H1 (cell line): ENCODE measurements around the gene TCEA2.
A peak's percentile ranks its signal among the peaks of the same experiment; 100 is the strongest.

ENCODE experiments used
- CEBPB ChIP-seq: IDR thresholded peaks from 2 replicates; pipeline ENCODE4 v1.6.1; 2012; ENCODE audit warnings: low read depth, low read length
- EP300 ChIP-seq, 2 experiments: IDR thresholded peaks; 1 replicate in 1 of 2; 2 replicates in 1 of 2; pipeline ENCODE4 v1.6.1; 2011 to 2012; ENCODE audit warnings: low read depth in 2 of 2, low read length in 2 of 2, mild to moderate bottlenecking in 2 of 2, borderline replicate concordance in 1 of 2, inconsistent platforms in 1 of 2, moderate library complexity in 1 of 2
- EZH2 ChIP-seq: fragments of 200-600 bp; sonication (generic); IDR thresholded peaks from 2 replicates; pipeline ENCODE4 v1.7.1; 2012; ENCODE audit warnings: low read depth, mild to moderate bottlenecking, moderate library complexity, low read length, inconsistent platforms; ENCODE audit not compliant: severe bottlenecking
- FOSL1 ChIP-seq: IDR thresholded peaks from 2 replicates; pipeline ENCODE4 v1.6.1; 2011; ENCODE audit warnings: mild to moderate bottlenecking, low read depth, low read length, moderate library complexity; ENCODE audit not compliant: insufficient read depth
- GABPA ChIP-seq: IDR thresholded peaks from 2 replicates; pipeline ENCODE4 v1.6.1; 2011; ENCODE audit warnings: mild to moderate bottlenecking, low read length, moderate library complexity, borderline replicate concordance; ENCODE audit not compliant: insufficient read depth
- HDAC2 ChIP-seq, 2 experiments: fragments of 300-600 bp in 1 of 2; sonication (generic) in 1 of 2; IDR thresholded peaks; 2 replicates each; pipeline ENCODE4 v1.6.1; 2011 to 2012; ENCODE audit warnings: low read depth in 2 of 2, low read length in 2 of 2, mild to moderate bottlenecking in 2 of 2, moderate library complexity in 2 of 2, borderline replicate concordance in 1 of 2, inconsistent platforms in 1 of 2
- KDM5A ChIP-seq: fragments of 200-600 bp; IDR thresholded peaks from 2 replicates; pipeline ENCODE4 v1.7.1; 2012; ENCODE audit warnings: mild to moderate bottlenecking, low read length, inconsistent platforms, mixed read lengths
- MAFK ChIP-seq: IDR thresholded peaks from 2 replicates; pipeline ENCODE4 v1.6.1; 2012; ENCODE audit warnings: low read depth, mild to moderate bottlenecking, improper control_type of control experiment, low read length
- NRF1 ChIP-seq: IDR thresholded peaks from 2 replicates; pipeline ENCODE4 v1.6.1; 2011; ENCODE audit warnings: mild to moderate bottlenecking, low read depth, low read length, improper control_type of control experiment
- POLR2A ChIP-seq, 2 experiments: IDR thresholded peaks; 1 replicate in 1 of 2; 2 replicates in 1 of 2; pipeline ENCODE4 v1.6.1; 2011; ENCODE audit warnings: low read depth in 2 of 2, low read length in 2 of 2, mild to moderate bottlenecking in 2 of 2; ENCODE audit errors: control extremely low read depth in 1 of 2
- POLR2AphosphoS5 ChIP-seq: IDR thresholded peaks from 2 replicates; pipeline ENCODE4 v1.6.1; 2011; ENCODE audit warnings: low read depth, low read length
- SUZ12 ChIP-seq: fragments of 200-600 bp; sonication (generic); IDR thresholded peaks from 2 replicates; pipeline ENCODE4 v1.6.1; 2012; ENCODE audit warnings: mild to moderate bottlenecking, inconsistent platforms, low read length, moderate library complexity, mixed read lengths
- TF ChIP-seq, protein P1 (sequence below), 3 experiments: IDR thresholded peaks; 1 replicate in 2 of 3; 2 replicates in 1 of 3; pipeline versions ENCODE4 v1.5.1 to v1.6.1; 2011; ENCODE audit warnings: low read length in 3 of 3, mild to moderate bottlenecking in 3 of 3, inconsistent platforms in 2 of 3, low read depth in 1 of 3, moderate library complexity in 1 of 3; ENCODE audit not compliant: insufficient read depth in 1 of 3; ENCODE audit errors: control extremely low read depth in 1 of 3

DNA sequence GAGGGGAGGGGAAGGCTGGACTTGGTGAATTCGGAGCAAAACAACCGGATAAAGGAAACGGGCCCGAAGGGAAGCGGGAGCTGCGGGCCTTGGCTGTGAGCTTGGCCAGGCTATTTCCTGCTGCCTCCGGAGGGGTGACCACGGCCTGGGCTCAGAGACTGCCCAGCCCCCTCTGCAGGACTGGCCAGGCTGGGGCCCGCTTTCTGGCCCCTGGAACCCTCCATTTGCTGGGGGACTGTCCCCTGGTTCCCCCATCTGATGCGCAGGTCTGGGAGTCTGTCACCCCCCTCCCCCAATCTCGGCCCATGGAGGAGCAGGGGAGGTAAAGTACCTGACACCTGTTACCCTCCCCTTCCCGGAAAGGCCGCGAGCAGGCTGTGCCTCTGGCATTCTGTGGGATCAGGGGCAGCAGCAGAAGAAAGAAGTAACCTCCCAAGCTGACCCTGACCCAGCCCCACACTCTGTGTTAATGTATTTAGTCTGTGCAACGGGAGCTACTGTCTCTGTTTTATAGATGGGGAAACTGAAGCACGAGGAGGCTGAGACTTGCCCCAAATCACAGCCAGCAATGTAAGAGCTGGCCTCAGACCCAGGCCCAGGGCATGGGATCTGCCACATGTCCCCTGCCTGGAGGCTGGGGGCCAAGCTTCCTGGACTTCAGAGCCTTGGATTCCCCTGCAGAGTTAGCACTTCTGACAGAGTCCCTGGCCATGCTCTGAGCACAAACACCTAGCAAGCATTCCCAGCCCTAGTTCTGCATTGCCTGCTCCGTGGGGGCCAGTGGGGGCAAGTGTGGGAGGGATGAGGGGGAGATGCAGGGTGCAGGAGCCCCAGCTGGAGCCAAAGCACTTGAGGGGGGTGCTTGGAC is 23.5 kb upstream of the TCEA2 start:
- TF ChIP-seq POLR2AphosphoS5 (no peak), KDM5A (no peak), MAFK (no peak), EP300 (IDR thresholded peaks at IDR 0.05; ENCODE audit: borderline replicate concordance in 1 of 2, low read depth in 2 of 2, low read length in 2 of 2) (no peak), POLR2A (IDR thresholded peaks at IDR 0.05; ENCODE audit: control extremely low read depth in 1 of 2, low read depth in 2 of 2, low read length in 2 of 2) (no peak), HDAC2 (IDR thresholded peaks at IDR 0.05; ENCODE audit: borderline replicate concordance in 1 of 2, low read depth in 2 of 2, low read length in 2 of 2) (no peak), SUZ12 (peak; percentile 4; the same call in 1 of the 2 replicates), EZH2 (no peak), NRF1 (no peak), CEBPB (no peak), GABPA (no peak), FOSL1 (no peak)
- TF ChIP-seq, protein P1, sequence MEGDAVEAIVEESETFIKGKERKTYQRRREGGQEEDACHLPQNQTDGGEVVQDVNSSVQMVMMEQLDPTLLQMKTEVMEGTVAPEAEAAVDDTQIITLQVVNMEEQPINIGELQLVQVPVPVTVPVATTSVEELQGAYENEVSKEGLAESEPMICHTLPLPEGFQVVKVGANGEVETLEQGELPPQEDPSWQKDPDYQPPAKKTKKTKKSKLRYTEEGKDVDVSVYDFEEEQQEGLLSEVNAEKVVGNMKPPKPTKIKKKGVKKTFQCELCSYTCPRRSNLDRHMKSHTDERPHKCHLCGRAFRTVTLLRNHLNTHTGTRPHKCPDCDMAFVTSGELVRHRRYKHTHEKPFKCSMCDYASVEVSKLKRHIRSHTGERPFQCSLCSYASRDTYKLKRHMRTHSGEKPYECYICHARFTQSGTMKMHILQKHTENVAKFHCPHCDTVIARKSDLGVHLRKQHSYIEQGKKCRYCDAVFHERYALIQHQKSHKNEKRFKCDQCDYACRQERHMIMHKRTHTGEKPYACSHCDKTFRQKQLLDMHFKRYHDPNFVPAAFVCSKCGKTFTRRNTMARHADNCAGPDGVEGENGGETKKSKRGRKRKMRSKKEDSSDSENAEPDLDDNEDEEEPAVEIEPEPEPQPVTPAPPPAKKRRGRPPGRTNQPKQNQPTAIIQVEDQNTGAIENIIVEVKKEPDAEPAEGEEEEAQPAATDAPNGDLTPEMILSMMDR (IDR thresholded peaks at IDR 0.05; ENCODE audit: control extremely low read depth in 1 of 3, insufficient read depth in 1 of 3, low read depth in 1 of 3, low read length in 3 of 3) = no peak
